Activated CD4-positive, CD25-positive, alpha-beta regulatory T cell treated with anti-CD3 and anti-CD28 coated beads, Interleukin-2, amount 50 U/mL, for 72 hours (primary cell): ENCODE measurements around the gene ZBTB7C.

Experiments
- DNase-seq: peaks from one replicate; pipeline ENCODE4 v3.0.0; 2021

ZBTB7C gene

DNA sequence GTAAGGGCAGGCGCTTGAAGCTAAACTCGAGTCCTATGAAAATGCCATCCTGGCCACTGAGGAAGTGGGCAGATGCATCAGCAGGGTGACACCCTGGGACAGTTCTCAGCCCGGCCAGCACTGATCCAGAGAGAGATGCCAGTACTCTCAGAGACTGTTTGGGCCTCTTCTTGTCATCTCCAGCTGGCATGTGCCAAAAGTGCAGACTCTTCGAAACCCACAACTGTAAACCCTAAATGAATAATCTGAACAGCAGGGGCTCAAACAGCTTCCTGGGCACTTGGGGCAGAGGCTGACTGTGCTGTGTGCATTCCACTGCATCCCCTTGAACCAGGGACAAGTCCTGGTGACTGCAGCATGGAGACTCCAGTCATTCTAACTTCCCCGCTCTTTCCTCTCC is 274.6 kb downstream of the ZBTB7C start:
- DNase-seq: no peak

DNA sequence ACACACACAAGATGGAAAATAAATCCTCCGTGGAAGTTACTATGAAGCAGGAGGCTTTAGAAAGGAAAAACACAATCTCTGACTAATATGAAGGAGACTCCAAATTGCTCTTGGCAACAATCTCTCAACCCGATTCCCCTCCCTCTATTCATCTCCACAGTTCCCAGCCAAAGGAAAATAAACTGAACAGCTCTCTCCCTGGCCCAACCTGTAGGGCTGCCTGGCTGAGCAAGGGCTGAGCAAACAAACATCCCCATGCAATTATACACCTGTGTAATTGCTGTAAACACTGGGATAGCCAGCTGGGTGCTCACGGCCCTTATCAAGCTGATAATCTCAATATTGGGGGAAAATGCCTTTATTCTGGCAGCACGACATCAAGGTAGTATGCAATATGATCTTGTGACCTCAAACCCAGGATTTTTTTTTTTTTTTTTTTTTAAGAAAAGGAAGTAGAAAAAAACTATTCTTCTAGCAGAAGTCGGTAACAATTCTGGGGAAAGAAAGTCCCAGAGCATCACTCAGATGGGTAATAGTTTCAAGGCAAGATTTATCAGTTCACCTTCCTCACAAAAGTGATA is 275.4 kb downstream of the ZBTB7C start:
- DNase-seq: no peak

DNA sequence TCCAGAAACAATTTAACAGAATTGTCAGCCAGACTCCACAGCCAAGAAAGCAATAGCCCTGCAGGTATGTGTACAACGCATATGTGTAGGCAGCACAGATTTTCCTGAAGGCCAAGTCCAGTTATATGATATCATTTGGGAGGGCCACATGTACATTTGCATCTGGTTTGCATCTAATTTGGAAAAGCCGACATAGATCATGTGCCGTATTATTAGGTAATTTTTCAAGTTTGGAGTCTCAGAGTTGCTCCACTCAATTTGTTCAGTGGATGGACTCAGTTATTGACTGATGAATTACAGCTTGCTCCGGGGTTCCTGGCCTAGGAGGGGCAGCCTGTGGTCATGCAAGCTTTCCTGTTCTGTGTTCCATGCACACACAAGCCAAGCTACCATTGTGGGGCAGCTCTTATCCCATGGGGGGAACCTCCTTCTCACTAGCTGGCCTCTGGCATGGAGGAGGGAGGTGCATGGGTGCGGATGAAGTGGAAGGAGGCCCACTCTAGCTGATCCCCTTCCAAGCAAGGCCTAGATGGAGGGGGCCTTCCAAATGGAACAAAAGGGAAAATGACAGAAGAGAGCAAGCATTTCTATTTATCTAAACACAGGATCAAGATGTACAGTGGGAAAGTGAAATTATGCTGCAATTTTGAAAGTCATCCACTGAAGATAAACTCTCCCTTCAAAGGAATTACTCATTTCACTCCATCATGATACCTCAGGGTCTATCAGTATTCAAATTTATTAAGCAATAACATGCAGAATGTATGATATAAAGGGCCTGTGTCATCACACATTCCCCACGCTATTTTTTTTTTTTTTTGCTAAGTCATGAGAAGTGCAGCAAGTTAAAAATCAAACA is 276.2 kb downstream of the ZBTB7C start:
- DNase-seq: no peak

DNA sequence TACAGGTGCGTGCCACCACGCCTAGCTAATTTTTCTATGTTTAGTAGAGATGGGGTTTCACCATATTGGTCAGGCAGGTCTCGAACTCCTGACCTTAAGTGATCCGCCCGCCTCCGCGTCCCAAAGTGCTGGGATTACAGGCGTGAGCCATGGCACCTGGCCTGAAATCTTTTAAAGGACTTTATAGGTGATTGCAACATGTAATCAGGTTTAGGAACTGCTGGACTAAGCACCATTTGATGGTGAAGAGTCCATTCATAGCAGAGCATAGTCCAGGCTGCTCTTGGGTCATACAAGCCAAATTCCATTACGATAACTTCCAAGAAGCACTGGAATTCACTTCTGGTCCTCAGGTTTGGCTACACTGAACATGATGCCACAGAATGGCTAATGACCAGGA is 278.1 kb downstream of the ZBTB7C start:
- DNase-seq: no peak

DNA sequence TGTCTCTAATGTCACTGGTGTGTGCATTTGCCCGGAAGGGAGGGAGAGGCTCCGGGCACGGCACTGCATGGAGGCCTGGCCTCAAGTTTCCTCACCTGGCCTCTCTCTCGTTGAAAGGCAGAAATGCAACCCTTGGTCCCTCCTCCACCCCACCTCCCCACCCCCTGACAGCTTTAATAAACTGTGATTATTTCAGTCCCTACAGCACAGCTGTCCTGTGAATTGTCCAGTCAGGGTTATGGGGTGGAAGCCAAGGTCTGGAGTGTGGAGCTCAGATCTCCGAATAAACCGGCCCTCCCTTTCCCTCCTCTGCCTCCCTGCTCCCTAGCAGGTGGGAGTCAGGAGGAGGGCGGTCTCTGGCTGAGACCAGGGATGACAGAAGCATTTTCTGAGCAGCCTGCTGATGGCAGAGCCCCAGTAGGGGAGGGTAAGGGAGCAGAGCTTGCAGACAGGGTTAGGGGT is 279.5 kb downstream of the ZBTB7C start:
- DNase-seq: no peak

DNA sequence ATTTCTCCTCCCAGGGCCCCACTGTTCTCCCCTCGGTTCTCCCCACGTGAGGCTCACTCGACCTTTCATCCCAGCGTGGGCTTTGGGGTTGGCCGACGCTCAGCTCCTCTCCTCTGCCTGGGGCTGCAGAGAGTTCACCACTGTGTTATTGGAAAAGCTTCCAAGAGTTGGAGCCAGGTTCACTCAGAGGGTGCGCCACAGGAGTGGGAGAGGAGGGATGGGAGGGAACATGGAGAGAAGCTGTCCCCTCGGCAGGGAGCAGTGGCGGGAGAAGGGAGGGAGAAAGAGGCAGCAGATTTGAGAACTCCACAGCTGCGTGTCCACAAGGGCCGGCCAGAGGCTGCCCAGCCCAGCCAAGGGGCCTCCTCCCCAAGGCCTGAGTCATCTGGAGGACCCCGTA is 281.6 kb downstream of the ZBTB7C start:
- DNase-seq: no peak

DNA sequence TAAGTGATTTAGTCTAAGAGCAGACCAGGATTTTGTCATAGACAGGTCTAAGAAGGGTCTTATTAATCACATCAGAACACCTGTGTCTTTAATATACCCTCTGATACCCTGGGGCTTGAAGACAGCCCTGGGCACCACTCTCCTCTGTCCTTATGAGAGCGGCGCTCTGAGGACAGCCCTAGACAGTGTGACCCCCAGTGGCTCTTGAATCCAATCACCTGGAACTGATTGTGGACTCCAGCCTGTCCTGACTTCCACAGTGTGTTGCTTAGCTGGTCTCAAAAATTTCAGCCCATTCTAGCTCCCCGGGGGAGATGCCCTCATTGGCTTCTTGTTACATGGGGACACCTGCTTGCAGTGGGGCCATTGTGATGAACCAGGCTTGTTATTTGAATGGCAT is 282.9 kb downstream of the ZBTB7C start:
- no peak for DNase-seq

DNA sequence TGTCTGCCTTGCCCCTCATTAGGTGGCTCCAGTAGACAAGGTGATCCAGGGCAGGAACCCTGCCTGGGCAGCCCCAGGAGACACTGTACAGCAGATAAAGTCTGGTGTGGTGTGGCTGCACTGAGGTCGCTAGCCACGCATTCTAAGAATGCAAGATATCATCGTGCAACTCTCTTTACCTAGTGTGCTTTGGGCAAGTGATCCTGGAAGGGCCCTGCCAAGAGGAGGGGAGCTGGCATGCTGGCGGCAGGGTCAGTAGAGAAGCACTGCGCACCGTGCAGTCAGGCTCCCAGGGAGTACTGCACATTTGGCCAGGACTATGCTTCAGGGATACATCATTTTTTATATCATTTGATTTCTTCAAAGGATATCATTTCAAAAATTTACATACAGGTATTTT is 283.5 kb downstream of the ZBTB7C start:
- DNase-seq: no peak

DNA sequence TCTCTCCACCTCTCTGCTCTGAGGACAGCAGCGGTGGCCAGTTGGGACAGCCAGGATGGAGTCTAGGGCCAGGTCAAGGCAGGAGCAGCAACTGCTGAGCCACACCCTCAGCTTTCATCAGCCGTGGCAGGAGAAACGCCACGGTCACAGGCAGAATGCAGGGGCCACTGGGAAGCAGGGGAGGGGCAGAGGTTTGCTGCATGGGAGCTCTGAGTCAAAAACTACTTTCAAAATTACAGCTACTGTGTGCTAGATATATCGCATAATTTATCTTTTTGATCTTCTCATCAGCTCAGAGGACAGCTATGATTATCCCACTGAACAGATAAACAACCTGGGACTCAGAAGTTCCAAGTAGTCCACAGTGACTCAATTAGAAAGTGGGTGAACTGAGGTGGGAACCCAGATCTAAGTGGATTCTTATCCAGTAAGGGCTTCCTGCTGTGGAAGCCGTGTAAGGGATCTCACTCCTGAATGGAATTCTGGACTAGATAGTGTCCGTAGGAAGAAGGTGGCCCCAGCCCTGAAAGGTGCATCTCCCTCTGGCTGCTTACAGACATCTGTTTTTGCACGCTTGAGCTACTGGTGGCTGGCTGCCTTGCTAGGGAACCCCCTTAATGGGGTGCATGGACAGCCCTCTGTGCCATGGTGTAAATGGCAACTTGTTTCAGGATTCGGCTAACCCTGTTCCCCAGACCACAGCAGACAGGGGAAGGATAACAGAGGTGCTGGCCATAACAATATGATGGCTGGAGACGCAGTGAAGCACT is 284.1 kb downstream of the ZBTB7C start:
- no peak for DNase-seq

DNA sequence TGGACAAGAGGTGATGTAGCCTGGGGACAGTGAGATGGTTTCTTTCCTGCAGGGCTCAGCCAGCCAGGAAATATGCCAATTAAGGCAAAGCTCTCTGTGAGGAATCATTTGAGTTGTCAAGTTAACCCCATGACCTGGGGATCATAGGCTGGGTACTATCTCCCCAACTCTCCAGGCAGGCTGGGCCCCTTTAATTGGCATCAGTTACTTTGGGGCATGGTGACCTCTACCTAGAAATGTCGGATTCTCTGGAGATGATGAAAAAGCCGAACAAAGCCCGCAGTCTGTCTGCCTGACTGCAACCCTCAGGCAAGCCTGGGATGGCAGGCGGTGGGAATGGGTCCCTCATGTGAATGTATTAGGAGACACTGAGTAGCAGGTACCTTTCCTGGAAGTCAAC is 285.2 kb downstream of the ZBTB7C start:
- no peak for DNase-seq

DNA sequence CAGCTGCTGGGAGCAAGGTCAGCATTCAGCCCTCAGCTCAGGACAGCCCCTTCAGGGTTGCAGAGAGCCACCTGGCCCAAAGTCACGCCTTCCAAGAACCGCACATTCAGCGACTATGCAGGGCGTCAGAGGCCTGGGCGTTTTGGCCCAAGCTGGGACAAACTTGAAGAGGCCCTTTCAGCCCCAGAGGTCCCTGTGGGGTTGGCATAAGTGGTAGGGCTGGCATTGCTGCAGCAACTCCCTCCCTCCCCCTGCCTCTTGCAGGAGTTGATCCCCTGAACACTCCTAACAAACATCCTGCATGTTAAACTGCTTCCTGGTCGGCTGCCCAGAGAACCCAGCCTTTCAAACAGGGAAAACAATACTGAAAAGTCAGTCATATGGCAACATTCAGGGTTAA is 285.9 kb downstream of the ZBTB7C start:
- no peak for DNase-seq

DNA sequence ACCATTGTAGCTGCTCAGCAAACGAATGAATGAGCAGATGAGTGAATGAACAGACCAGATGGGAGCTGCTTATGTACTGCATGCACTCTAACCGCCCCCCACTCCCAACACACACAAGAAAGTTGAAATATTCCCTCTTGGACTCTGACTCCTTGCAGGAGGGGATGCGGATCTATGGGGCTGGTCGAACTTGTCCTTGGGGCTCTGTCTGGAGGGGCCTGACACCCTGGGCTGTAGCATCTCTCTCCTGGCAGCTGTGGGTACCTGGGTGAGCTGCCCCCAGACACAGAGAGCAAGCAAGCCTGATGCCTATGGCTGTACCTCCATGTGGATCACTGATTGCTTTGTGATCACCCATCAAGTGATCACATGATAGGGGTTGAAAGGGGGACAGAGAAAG is 286.4 kb downstream of the ZBTB7C start:
- no peak for DNase-seq

DNA sequence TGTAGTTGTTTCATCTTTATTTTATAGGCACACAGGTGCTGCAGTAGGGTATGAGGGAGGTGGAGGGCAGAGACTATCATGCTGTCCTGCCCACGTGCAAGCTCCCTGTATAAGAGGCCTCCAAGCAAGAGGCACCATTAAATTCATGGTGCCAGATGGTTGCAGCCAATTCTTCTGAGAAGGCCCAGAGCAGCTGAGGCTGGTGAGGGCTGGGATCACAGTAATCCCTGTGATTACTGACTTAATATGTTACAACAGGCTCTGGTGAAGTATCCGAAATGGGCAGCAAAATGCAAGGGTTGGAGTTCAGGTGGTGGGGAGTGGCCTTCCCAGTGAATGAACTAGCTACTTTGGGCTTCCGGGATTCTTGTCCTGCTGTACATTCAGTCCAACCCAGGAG is 286.8 kb downstream of the ZBTB7C start:
- DNase-seq: no peak

DNA sequence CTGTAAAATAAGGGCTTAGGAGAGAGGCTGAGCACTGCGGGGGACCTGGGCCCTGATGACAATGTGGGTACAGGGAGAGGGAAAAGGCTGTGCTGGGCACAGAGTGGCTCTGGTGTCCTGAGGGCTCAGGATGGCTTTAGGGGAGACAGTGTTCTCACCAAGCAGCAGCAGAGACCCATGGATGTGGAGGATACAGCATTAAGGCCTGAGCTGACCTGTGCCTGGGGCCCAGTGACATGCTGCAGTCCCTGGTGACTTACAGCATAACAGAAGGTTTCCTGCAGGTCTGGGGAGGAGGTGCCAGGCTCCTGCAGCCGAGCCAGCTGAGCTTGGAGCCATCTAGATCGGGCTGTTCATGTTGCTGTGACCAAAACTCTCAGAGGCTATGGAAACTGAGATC is 287.4 kb downstream of the ZBTB7C start:
- DNase-seq: no peak

DNA sequence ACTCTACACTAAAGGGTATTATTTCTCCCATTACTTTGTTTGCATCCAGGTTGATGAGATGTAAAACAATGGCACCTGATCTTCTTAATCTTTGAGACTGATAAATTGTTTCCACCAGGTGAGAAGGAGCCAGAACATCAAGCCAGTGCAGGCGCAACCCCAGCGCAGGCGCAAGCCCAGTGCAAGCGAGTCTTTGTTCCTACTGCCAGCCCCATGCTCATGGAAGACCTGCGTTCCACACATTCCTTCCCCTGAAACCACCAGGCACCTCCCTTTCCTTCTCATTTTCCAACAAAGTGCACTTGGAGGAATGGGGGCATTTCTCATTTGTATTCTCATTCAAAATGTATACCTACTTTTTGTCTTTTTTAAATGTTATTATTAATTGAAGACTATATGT is 290.0 kb downstream of the ZBTB7C start:
- DNase-seq: no peak

DNA sequence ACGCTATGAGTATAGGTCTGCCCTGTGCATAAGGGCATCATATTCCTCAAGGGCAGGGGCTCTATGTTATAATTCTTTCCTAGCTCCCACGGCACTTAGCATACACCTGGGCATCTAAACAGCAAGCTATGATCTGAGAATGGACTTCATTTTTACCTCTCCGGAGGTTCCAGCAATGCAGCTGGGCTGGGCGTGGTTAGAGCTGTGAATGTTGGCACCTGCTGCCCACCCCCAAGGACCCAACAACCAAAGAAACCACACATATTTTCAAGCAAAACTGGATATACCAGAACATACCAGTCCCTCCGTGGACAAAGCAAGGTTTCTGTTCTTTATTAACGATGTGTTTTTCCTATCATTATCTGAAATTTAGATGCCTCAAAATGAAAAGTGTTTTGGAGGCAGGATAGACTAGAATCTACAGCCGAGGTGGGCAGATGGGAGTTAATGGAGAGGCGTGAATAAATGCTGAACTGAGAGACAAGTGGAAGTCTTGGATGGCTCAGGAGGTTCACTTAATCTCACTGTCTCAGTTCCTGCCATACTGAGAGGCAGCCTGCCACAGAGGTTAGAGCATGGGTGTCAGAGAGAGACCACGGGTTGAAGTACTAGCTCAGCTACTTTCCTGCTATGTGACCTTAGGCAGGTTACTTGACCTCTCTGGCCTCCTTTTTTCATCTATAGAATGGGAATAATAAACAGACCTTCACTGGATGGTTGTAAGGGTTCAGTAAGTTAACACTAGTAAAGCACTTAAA is 292.1 kb downstream of the ZBTB7C start:
- DNase-seq: no peak

DNA sequence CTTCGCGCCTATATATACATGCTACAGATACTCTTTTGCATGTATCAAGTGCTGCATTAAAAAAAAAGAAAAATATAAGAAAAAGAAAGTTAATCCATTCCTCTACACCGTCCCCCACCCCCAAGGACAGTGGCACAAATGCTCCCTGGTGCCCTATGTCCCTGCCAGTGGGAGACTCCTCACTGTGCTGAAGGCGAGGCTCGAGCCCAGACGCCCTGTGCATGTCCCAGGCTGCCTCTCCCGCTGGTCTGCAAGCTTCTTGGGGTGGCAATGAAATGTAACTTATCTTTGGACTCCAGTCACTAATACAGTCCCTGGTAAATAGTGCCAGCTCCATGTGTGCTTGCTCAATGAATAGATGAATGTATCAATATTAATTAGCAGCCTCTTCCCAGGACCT is 293.2 kb downstream of the ZBTB7C start:
- no peak for DNase-seq

DNA sequence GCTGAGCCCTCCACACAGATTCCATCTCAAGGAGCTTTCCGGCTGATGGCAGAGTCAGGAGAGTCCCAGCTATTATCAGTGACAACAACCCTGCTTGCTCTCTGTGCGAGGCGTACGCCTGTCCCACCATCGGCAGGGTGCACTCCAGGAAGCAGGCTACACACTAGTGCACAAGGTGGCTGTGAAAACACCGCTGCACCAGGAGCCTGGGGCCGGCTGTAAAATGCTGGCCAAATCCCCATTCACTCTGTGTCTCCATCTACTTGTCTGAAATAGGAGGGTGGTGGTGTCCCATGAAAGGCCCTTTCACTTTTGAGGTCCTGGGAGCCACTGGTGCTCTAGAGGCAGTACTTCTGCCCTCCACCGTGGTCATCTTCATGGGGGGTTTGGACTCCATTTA is 295.5 kb downstream of the ZBTB7C start:
- DNase-seq: no peak

DNA sequence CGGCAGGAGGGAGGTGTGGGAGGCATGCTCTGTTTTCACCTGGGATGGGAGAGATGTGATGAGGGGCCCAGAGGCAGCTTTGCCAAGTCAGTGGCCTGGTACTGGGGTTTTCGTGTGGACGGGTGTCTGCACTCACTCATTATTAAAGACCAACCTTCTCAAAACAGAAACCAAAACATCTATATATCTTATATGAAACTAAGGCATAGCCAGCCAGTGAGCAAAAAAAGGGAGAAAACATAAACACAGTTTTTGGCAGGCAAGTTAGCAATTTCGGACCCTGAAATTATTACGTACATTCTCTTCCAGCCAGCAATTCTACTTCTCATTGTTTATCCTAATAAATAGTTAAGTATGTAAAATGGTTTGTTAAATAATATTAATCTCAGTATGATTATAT is 297.6 kb downstream of the ZBTB7C start:
- no peak for DNase-seq

DNA sequence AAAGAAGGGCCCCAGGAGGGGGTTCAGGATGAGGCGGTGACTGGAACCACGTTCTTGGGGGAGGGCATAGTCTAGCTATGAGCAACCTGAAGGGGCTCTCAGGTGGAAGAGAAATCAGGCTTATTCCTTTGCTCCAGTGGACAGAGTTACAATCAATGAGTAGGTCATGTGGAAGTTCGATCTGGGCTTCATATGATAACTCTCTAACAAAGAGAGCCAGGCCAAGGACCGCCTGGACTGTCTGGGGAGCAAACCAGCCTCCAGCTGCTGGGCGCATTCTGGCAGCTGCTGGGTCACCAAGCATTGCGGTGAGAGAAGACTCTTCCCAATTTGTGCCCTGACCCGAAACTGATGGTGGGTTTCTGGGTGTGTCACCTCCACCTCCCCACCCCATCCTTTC is 298.4 kb downstream of the ZBTB7C start:
- no peak for DNase-seq

DNA sequence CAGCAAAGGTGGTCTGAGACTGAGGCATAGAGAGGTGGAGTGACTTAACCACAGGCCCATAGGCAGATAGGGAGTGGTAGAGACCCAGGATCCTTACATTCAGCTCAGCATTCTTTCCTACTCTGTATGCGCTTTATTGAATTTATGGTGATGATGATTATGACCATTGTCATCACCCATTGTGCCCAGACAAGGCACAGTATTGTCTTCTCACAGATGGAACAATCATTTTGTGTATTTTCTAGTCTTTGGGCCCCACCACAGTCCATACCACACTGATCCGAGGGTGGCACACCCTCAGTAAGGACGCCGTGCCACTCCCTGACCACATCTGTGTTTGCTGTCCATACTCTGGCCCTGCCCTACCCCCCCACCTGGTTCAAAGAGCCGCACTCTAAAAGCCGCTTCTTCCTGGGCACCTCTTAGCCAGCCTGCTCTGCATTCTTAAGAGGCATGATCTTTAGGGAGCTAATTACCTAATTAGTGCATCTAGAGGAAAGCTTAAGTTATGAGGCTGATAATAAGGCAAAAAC is 299.2 kb downstream of the ZBTB7C start:
- no peak for DNase-seq

DNA sequence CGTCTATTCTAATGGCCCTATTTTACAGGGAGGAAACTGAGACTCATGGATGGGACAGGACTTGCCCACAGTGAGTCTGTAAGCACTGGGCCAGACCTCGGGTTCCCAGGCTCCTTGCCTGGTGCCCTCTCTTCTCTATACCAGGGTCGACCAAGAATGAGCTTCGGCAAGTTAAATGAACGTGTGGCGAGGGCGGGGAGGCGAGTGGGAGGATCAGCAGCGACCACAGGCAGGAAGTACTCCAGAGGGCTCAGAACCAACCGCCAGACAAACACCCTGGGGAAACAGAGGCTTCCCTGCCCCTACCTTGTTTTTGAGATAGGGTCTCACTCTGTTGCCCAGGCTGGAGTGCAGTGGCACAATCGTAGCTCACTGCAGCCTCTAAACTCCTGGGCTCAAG is 301.0 kb downstream of the ZBTB7C start:
- no peak for DNase-seq
